Measurements from ENCODE around the gene ADORA2A. TPM values are rescaled to one million over a fixed set of nuclear protein-coding genes. Genes with fewer than 3 reads are reported as not detected.

Gene ADORA2A
- total RNA-seq, 1 experiment from 2014 or later = 3.6 TPM

GRCh38 chr22:24405631-24406321 is 21.6 kb upstream of the ADORA2A start:
- no peak for TF ChIP-seq YY1 (IDR thresholded peaks at IDR 0.05; ENCODE audit: extremely low read depth, insufficient replicate concordance, low read depth, low read length)
- no peak for TF ChIP-seq SP1 (IDR thresholded peaks at IDR 0.05; ENCODE audit: low read depth)
- no peak for TF ChIP-seq SRF (IDR thresholded peaks at IDR 0.05; ENCODE audit: low read depth)
- TF ChIP-seq CTCF (IDR thresholded peaks at IDR 0.05 in 2 of 3, conservative IDR thresholded peaks at IDR 0.05 in 1 of 3; ENCODE audit: borderline replicate concordance in 1 of 3, insufficient read depth in 1 of 3, low read depth in 2 of 3, low read length in 2 of 3) = no peak
- no peak for TF ChIP-seq CBX3 (IDR thresholded peaks at IDR 0.05; ENCODE audit: low read depth)
- TF ChIP-seq FOSL1 (IDR thresholded peaks at IDR 0.05; ENCODE audit: low read depth) = no peak
- TF ChIP-seq MAX (IDR thresholded peaks at IDR 0.05) = no peak
- ATAC-seq (no peak), DNase-seq (ENCODE audit: low read depth, low spot score) (no peak)
- Histone ChIP-seq H3K9me3 (ENCODE audit: control insufficient read depth in 1 of 2, insufficient read depth in 1 of 2, low read depth in 1 of 2, low read length in 2 of 2) (no peaks in the 10 kb centered on the region), H3K4me1 (ENCODE audit: control insufficient read depth in 1 of 2, insufficient read depth in 2 of 2, low read length in 2 of 2) (peaks cover 24 to 39% of the 10 kb centered on the region in 2 experiments), H3K9me2 (ENCODE audit: insufficient read depth) (no peaks in the 10 kb centered on the region), H3K4me3 (replicated peaks in 1 of 2; ENCODE audit: low read depth in 1 of 2, low read length in 2 of 2) (no peak overlapping the region), H3K4me2 (ENCODE audit: low read length) (no peak overlapping the region), H2AFZ (ENCODE audit: low read depth, low read length, poor library complexity, severe bottlenecking) (no peak overlapping the region), H3K9ac (ENCODE audit: low read length) (no peak overlapping the region), H4K20me1 (ENCODE audit: insufficient read depth) (peaks cover 10% of the 10 kb centered on the region), H3K27me3 (ENCODE audit: insufficient read depth, low read length) (no peaks in the 10 kb centered on the region), H3K79me2 (ENCODE audit: insufficient read depth, low read length) (no peaks in the 10 kb centered on the region; the same call in 1 of the 2 replicates), H3K36me3 (ENCODE audit: control insufficient read depth in 1 of 2, insufficient read depth in 2 of 2, low read length in 2 of 2) (peaks cover 0 to 11% of the 10 kb centered on the region in 2 experiments; a peak in 2 of 4 replicates), H3K27ac (ENCODE audit: low read depth, low read length) (no peak overlapping the region)
- RAD21 ChIA-PET (ENCODE audit: low non-redundant PET in 1 of 2, low total read pairs in 2 of 2, uncharacterized antibody in 2 of 2, unreplicated experiment in 2 of 2) = no interaction called here
- intact Hi-C loops (cut with micrococcal nuclease) = no loop called here
- no TSS peak for BruUV-seq (replicated peaks)
- POLR2A ChIA-PET = no interaction called here
- CTCF ChIA-PET = no interaction called here
